ENCODE results near the gene PNPLA5.
A peak's percentile ranks its signal among the peaks of the same experiment; 100 is the strongest.
"Not testable (repeated sequence)": the region's sequence is repeated elsewhere in the genome, so short reads cannot be mapped to it uniquely, and the experiment has no call there.

The PNPLA5 gene, protein sequence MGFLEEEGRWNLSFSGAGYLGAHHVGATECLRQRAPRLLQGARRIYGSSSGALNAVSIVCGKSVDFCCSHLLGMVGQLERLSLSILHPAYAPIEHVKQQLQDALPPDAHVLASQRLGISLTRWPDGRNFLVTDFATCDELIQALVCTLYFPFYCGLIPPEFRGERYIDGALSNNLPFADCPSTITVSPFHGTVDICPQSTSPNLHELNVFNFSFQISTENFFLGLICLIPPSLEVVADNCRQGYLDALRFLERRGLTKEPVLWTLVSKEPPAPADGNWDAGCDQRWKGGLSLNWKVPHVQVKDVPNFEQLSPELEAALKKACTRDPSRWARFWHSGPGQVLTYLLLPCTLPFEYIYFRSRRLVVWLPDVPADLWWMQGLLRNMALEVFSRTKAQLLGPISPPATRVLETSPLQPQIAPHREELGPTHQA

DNA sequence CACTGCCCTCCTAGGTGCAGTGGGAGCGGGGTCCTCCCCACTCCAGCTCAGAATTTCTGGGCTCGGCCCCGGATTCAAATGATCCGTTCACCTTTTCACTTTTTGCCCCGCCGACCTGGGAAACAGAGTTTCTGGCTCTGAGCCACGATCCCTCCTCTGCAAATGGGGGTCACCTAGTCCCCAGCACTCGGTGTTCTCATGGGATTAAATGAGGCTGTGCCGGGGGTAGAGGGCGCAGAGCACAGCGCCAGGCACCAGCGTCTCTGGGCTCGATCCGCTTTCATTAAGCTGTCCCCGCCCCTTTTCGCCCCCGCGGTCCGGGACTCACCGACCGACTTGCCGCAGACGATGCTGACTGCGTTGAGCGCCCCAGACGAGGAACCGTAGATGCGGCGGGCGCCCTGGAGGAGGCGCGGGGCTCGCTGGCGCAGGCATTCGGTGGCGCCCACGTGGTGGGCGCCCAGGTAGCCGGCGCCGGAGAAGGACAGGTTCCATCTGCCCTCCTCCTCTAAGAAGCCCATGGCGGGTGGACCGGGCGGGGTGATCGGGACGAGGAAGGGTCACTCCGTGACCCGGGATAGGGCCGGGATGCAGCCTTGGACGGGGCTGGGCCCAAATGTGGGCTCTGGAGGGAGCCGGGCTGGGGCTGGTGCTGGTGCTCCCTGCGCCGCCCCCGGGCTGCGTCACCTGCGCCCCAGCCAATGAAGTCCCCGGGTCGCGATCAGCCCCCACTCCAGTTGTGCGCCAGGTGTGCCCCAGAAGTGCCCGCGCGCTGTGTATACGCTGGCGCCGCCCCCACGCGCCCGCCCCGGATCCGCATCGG, at the start of gene PNPLA5:
Gene PNPLA5 (minus strand): TSS at position 654 of the 823 bp plus-strand sequence. CDS start 133 bp downstream, at position 521.
- peak; percentile 26 for DNase-seq (ENCODE audit: low read depth)

DNA sequence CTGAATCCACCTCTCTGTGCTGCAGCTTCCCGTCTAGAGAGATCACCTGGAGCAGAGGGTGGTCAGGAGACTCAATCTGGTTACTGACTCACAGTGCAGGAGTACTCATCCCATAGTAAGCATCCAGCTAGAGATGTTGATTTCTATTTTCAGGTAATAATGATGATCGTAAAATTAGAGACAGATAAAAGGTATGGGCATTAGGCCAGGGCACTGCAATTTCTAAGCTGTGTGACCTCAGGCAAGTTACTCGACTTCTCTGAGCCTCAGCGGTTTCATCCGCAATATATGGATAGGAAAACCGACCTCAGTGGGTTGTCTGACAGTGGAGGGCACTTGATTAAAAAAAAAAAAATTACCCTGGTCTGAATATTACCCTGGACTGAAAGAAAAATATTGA, 49.6 kb upstream of the PNPLA5 start:
- no peak for DNase-seq (ENCODE audit: low read depth)

DNA sequence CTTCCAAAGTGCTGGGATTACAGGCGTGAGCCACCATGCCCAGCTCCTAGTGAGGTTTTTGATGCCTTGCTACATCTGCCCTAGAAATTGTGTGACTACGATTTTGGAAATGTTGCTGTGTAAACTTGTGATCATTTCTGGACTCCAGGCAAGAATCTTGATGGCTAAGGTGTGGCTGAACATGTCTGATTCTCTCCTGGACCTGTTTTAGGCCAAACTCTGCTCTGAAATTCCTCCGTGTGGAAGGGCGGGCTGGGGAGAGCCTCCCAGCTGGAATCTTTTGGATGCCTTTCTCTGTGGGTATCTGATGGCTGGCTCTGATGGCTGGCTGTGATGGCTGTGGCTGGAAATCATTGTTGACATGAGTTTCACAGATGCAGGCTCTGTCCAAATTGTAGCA, 40.0 kb upstream of the PNPLA5 start:
- no peak for DNase-seq (ENCODE audit: low read depth)

GRCh38 chr22:43928908-43929307, 37.1 kb upstream of the PNPLA5 start:
- DNase-seq (ENCODE audit: low read depth) = no peak

DNA sequence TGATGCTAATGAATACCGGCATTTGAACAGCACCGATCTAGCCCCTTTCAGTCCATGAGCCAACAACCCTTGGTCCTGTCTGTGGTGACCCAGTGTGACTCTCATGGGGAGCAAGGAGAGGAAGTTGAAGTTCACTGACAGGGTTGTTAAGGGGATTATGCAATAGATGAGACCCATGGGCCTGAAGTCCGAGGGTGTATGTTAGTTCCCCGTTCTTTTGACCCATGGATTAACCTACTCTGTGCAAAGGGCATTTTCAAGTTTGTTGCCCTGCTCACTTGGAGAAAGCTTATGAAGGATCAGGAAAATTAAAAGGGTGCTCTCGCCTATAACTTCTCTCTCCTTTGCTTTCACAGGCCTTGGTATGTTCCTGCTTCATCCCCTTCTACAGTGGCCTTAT, 36.7 kb upstream of the PNPLA5 start:
- DNase-seq (ENCODE audit: low read depth) = no peak

- no peak for DNase-seq (ENCODE audit: low read depth)
These were observed 34.5 kb upstream of the PNPLA5 start for GRCh38 chr22:43926349-43926710.

- DNase-seq (ENCODE audit: low read depth) = no peak
These were observed 33.9 kb upstream of the PNPLA5 start for GRCh38 chr22:43925433-43926348.

DNA sequence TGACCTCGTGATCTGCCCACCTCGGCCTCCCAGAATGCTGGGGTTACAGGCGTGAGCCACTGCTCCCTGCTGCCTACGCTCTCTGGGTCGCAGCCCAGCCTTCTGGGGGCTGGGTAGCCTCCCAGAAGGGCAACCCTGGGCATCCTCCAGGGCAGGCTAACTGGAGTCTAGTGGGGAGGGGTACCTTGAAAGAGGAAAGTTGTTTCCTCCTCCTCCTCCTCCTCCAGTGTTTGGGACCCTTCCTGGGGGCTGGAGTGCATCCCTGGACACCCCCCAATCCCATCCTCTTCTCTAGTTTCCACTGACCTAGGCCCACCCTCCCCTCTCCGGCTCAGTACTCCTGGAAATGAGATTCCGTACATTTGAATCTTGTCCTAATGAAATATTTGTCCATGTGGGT, 33.1 kb upstream of the PNPLA5 start:
- DNase-seq (ENCODE audit: low read depth) = no peak

DNA sequence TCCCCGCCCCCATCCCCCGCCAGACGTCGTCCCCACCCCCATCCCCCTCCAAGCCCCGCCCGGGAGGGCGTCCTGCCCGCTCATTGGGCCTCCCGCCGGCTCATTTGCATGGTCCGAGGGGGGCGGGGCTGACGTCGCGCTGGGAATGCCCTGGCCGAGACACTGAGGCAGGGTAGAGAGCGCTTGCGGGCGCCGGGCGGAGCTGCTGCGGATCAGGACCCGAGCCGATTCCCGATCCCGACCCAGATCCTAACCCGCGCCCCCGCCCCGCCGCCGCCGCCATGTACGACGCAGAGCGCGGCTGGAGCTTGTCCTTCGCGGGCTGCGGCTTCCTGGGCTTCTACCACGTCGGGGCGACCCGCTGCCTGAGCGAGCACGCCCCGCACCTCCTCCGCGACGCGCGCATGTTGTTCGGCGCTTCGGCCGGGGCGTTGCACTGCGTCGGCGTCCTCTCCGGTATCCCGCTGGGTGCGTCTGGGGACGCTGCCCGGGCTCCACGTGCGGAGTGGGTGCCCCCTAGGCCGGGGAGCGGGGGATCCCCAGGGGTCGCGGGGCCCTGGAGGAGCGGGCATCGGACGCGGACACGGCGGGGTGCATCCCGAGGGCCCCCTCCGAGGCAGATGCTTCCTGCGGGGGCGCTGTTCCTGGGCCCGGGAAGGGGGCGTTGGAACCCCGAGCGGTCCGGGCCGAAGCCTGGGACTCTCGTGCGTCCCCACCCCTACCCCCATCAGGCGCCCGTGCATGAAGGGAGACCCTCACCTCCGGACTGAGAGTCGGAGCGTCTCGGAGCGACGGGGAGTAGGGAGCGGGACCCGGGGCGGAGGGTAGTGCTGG, 32.0 kb upstream of the PNPLA5 start, which contains the start of gene PNPLA3:
Gene PNPLA3 (plus strand): TSS at position 175 of the 834 bp plus-strand sequence. CDS start 107 bp downstream, at position 282.
- DNase-seq (ENCODE audit: low read depth) = peak; percentile 92

- DNase-seq (ENCODE audit: low read depth) = no peak
These were observed 31.4 kb upstream of the PNPLA5 start for GRCh38 chr22:43923191-43923590.

- DNase-seq (ENCODE audit: low read depth) = no peak
These were observed 30.3 kb upstream of the PNPLA5 start for GRCh38 chr22:43922123-43922522.

- DNase-seq (ENCODE audit: low read depth) = no peak
These were observed 29.6 kb upstream of the PNPLA5 start for GRCh38 chr22:43921370-43921769.

DNA sequence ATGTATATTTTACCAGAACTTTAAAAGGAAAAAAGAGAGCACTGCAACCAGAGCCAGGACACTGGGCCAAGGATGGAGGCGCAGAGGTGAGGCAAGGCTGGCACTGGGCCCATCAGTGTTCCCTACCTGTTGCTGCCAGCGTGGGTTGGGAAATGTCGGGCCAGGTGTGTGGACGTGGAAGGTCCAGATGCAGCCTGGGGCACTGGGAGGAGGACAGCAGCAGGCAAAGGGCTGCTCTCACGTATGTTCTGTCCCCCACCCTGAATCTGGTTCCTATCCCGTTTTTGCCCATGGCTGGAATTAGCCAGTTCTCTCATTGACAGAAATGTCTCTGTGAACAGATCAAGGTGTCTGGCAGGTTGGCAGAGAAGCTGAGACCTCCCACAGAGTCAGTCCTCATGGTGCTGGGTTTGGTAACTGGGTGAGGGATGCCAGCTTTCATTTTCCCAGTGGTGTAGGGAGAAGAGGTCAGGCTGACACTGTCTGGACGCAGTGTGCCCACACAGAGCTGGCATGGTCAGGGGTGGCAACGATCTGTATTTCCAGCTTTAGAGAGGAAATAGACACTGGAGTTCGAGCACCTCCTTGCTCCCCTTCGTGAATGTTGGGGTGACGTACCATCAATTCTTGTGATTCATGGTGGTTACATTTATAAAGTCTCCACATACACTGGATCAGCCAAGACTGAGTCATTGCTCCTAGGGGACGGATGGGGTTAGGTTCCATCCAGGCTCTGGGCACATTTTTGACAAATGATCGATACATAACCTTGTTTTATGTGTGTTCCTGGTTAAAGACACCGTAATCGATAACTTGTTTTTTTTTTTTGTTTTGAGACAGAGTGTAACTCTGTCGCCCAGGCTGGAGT, 27.5 kb upstream of the PNPLA5 start:
- peak; percentile 70 for DNase-seq (ENCODE audit: low read depth)

GRCh38 chr22:43917521-43917920, 25.7 kb upstream of the PNPLA5 start:
- no peak for DNase-seq (ENCODE audit: low read depth)

DNA sequence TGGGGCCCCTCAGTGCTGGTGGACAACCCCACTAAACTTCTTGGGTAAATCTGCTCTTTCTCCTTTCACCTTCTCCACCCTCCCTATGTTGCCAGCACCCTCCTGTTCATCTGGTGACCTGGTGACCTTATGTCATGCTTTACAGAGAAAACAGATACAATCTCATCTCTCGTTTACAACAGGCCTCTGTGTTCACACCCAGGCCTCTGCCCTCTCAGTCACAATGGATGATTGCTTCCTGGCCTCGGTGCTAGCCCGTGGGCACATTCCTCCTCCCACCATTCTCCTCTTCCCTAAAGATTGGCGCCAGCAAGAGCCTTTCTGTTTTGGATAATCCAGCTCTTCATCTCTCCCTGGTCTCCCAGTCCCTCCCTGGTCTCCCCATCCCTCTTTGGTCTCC, 19.5 kb upstream of the PNPLA5 start:
- DNase-seq (ENCODE audit: low read depth) = no peak

DNA sequence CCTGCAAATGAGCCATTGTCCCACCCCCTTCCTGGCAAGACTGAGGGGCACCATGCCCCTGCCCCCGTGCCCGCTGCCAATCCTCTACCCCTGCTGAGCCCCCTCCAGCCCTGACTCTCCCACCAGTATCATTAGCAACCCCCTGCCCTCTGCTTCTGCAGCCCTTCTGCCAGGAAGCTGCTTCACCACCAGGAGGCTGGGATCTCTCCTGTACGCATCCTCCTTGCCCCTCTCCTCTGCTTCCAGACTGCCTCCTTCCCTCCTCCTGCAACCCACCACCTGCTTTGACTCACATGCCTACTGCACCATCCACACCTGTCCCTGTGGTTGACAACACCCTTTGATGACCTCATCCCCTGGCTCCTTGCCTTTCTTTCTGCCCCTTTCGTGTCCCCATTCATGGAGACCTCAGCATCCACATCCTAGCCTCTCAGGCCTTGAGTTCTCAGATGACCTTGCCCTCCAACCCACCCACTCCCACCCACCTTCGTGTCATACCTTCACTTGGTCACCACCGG, 18.4 kb upstream of the PNPLA5 start:
- no peak for DNase-seq (ENCODE audit: low read depth)

DNA sequence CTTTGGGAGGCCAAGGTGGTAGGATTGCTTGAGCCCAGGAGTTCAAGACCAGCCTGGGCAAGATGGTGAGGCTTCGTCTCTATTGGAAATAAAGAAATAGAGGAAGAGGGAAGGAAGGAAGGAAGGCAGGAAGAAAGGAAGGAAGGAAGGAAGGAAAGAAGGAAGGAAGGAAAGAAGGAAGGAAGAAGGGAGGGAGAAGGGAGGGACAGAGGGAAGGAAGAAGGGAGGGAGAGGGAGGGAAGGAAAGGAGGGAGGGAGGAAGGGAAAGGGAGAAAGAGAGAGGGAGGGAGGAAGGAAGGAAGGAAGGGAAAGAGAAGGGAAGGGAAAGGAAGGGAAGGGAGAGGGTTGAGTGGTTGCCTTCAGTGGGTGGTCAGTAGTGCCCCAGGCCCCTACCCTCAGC, 17.9 kb upstream of the PNPLA5 start:
- no peak for DNase-seq (ENCODE audit: low read depth)

DNA sequence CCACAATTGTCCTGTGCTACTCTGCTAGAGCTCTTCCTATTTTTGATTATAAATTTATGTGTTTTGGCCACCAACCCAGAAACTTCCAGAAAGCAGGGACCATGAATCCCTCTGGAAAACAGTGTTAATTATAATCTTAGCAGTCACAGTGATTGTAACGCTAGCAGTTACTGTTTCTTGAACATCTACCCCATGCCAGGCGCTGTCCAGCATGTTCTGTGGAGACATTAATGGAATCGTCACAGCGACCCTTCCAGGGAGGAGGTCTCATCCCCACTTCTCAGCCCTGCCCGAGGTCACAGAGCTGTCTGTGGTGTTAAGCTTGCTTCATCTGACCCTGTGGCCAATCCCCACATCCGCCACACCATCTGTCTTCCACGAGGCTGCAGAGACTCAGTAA, 13.9 kb upstream of the PNPLA5 start:
- DNase-seq (ENCODE audit: low read depth) = no peak

GRCh38 chr22:43904412-43904811, 12.6 kb upstream of the PNPLA5 start:
- DNase-seq (ENCODE audit: low read depth) = not testable (repeated sequence)

DNA sequence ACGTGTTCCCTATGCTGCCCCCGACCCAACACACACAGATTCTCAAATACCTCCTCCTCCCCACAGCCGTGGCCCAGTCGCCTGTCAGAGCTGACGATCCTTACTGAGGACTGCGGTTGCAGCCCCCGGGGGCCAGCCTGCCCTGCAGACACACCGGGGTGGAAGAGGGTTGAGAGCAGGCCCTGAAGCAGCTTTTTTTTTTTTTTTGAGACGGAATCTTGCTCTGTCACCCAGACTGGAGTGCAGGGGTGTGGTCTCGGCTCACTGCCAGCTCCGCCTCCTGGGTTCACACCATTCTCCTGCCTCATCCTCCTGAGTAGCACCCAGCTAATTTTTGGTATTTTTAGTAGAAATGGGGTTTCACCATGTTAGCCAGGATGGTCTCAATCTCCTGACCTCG, 11.2 kb upstream of the PNPLA5 start:
- not testable (repeated sequence) for DNase-seq (ENCODE audit: low read depth)
